Adrenal gland (tissue), 12 donors: ENCODE measurements around the gene SOX13. TPM values are rescaled to one million over a fixed set of nuclear protein-coding genes. Genes with fewer than 3 reads are reported as not detected.
"Not testable (repeated sequence)": the region's sequence is repeated elsewhere in the genome, so short reads cannot be mapped to it uniquely, and the experiment has no call there.

Experiments used
- DNase-seq, 7 donors: peaks; one replicate each; pipeline ENCODE4 v3.0.0-alpha.2; 2019 to 2020
- H3K27ac ChIP-seq, 5 donors: fragments of 200-600 bp; sonication (generic) in 4 of 5; 1 replicate in 3 of 5; 2 replicates in 2 of 5; pipeline versions ENCODE4 v1.5.1 to v1.8.0; 2016 to 2020; ENCODE audit warnings: mild to moderate bottlenecking in 1 of 5
- H3K27me3 ChIP-seq: fragments of 200-600 bp; 2 replicates; pipeline ENCODE4 v1.8.0; 2021
- H3K36me3 ChIP-seq, 2 donors: fragments of 200-600 bp; replicated peaks in 1 of 2; 1 replicate in 1 of 2; 2 replicates in 1 of 2; pipeline versions ENCODE4 v1.5.1 to v1.8.0; 2018 to 2022
- H3K4me1 ChIP-seq, 2 donors: fragments of 200-600 bp; replicated peaks in 1 of 2; 1 replicate in 1 of 2; 2 replicates in 1 of 2; pipeline versions ENCODE4 v1.5.1 to v1.8.0; 2018 to 2021
- H3K4me3 ChIP-seq, 4 donors: fragments of 200-600 bp; sonication (generic) in 3 of 4; one replicate each; pipeline ENCODE4 v1.5.1; 2016 to 2018
- H3K9me3 ChIP-seq, 3 donors: fragments of 200-600 bp; sonication (generic) in 1 of 3; replicated peaks in 1 of 3; 1 replicate in 2 of 3; 2 replicates in 1 of 3; pipeline versions ENCODE4 v1.5.1 to v1.8.0; 2016 to 2021
- POLR2A ChIP-seq, 2 donors: fragments of 450-650 bp; IDR thresholded peaks; one replicate each; pipeline ENCODE4 v1.6.1; 2017; ENCODE audit warnings: antibody characterized with exemption in 2 of 2, mild to moderate bottlenecking in 2 of 2, moderate library complexity in 1 of 2
- WGBS, 4 donors: extraction: QIAGEN DNeasy Blood & Tissue Kit in 2 of 4; methylation state at CpG; one replicate each; pipeline versions ENCODE4 v1.1.5 to v1.1.7; 2013 to 2017; 5-methylcytosine and 5-hydroxymethylcytosine counted together
- intact Hi-C, 2 donors: fragments of 100-400 bp; cut with DNase I; formaldehyde crosslinking; loops; one replicate each; pipeline versions ENCODE4 v1.14.1 to v1.15.0; 2022 to 2023
- polyA plus RNA-seq, 3 donors: library from polyadenylated mRNA; stranded (reverse); fragments of 200-250 nt in 2 of 3; fragments of 350-450 nt in 1 of 3; fragmentation: Illumina TruSeq in 1 of 3; extraction: RNeasy Lipid Tissue Mini Kit (QIAGEN cat#74804) in 1 of 3; gene quantifications; one replicate each; pipeline ENCODE4 v1.2.3, GENCODE V29; 2013 to 2014
- total RNA-seq, 9 donors: library from RNA; depleted of rRNA in 4 of 9; stranded (reverse); fragments of >200 nt in 4 of 9; fragments of 120-200 nt in 1 of 9; fragmentation: NEBNext Ultra II Directional in 1 of 9; extraction: Animal tissue kit (Norgen Biotek cat#: 25700) in 1 of 9; gene quantifications; one replicate each; pipeline versions ENCODE4 v1.1.0 to v1.2.4, GENCODE V29; 2013 to 2023
- TF ChIP-seq, protein P1 (sequence below), 6 experiments: fragments of 450-650 bp in 4 of 6; fragments of 200-600 bp in 2 of 6; sonication (generic) in 1 of 6; IDR thresholded peaks; 1 replicate in 5 of 6; 2 replicates in 1 of 6; pipeline versions ENCODE4 v1.5.1 to v1.8.0; 2016 to 2021; ENCODE audit warnings: antibody characterized with exemption in 6 of 6, mild to moderate bottlenecking in 2 of 6, moderate library complexity in 1 of 6
- donor health status: healthy with polysubstance abuse.
- donor health status: Bipolar disorder and iron deficiency.
- donor health status: DM: yes; HTN: yes; CAD: no.
- donor health status: DM: no; HTN: no; CAD: no.
- donor health status: DM: no; HTN: no; CAD: no.
- donor health status: DM: yes; HTN: yes; CAD: no.

The SOX13 gene
- total and polyA plus RNA-seq, 12 donors, result 4.2 to 44.5 (median 25.6) TPM

DNA sequence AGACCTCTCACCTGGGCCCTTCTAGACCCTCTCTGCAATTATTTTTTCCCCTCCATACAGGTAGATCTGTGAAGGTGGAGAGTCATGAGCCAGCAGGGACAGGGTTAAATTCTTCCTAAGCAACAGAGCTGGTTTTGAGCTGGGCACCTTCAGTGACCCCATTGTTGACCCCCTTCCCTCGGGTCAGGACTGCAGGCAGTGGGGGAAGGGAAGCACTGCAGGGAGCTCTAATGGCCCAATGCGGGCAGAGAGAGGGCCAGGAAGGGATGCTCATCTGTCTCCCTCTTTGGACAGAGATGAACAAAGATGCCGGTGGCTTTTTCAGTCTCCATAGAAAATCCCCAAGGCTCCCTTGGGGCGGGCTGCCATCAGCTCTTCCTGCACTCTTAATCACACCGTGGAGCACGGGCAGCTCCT lies 21.4 kb downstream of the SOX13 start:
- Histone ChIP-seq H3K4me1 (peaks cover 2 to 52% of the 10 kb centered on the region in 2 donors), H3K27ac (peak overlapping the region in 2 of 5 donors; percentile 8 to 24), H3K9me3 (no peaks in the 10 kb centered on the region), H3K27me3 (no peaks in the 10 kb centered on the region), H3K4me3 (no peak overlapping the region), H3K36me3 (no peaks in the 10 kb centered on the region)
- no peak for DNase-seq
- WGBS, 4 donors, result 43 to 58% (median 52%) methylated on average over 5 to 6 of the region's 6 CpGs
- intact Hi-C loops, result no loop called here
- TF ChIP-seq, protein P1, sequence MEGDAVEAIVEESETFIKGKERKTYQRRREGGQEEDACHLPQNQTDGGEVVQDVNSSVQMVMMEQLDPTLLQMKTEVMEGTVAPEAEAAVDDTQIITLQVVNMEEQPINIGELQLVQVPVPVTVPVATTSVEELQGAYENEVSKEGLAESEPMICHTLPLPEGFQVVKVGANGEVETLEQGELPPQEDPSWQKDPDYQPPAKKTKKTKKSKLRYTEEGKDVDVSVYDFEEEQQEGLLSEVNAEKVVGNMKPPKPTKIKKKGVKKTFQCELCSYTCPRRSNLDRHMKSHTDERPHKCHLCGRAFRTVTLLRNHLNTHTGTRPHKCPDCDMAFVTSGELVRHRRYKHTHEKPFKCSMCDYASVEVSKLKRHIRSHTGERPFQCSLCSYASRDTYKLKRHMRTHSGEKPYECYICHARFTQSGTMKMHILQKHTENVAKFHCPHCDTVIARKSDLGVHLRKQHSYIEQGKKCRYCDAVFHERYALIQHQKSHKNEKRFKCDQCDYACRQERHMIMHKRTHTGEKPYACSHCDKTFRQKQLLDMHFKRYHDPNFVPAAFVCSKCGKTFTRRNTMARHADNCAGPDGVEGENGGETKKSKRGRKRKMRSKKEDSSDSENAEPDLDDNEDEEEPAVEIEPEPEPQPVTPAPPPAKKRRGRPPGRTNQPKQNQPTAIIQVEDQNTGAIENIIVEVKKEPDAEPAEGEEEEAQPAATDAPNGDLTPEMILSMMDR (IDR thresholded peaks at IDR 0.05), result no peak

DNA sequence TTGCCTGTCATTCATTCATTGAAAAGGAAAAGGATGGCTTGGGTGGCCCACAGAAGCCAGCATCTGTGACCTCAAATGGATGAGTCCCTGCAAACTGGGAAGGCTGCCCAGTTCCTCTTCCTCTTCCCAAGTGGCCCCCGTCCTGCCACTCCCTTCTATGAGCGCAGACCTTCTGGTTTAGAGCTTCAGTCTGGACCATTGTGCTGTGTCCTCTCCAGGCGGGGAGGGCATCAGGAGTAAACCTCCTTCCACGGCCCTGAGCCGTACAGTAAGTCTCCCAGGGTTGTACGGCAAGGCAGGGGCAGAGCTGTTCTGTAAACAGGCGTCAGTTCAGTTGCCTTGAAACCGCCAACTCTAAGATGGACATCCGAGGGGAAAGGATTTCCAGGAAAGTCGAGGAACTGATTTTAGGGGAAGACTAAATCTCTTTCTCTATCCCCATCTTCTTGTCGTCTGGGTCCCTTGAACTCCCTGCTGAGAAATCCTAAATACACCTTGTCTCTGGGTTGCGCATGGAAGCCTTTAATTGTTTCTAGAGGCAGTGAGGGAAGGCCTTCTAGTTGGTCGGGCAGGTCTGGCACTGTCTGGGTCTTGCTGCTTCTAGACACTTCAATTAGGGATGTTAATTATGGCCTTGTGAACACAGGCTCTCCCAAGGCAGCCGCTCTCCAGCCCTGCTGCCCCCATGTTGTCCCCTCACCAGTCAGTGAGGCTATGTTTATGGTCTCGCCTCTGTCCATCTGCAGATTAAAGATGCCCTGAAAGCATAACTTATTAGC lies 22.1 kb downstream of the SOX13 start:
- H3K27ac ChIP-seq, result peak overlapping the region in 2 of 5 donors; percentile 9 to 24
- no peaks in the 10 kb centered on the region for H3K27me3 ChIP-seq
- H3K4me3 ChIP-seq, result no peak overlapping the region
- no peaks in the 10 kb centered on the region for H3K9me3 ChIP-seq
- H3K36me3 ChIP-seq, result no peaks in the 10 kb centered on the region
- TF ChIP-seq, protein P1 (IDR thresholded peaks at IDR 0.05), result no peak
- no peak for TF ChIP-seq POLR2A (IDR thresholded peaks at IDR 0.05)
- WGBS, 4 donors, result 75 to 87% (median 80%) methylated on average over 11 to 15 of the region's 15 CpGs
- peak in 4 of 7 donors; percentile 46 to 73 (median 58) for DNase-seq
- H3K4me1 ChIP-seq, result peaks cover 0 to 46% of the 10 kb centered on the region in 2 donors
- intact Hi-C loops, result no loop called here

DNA sequence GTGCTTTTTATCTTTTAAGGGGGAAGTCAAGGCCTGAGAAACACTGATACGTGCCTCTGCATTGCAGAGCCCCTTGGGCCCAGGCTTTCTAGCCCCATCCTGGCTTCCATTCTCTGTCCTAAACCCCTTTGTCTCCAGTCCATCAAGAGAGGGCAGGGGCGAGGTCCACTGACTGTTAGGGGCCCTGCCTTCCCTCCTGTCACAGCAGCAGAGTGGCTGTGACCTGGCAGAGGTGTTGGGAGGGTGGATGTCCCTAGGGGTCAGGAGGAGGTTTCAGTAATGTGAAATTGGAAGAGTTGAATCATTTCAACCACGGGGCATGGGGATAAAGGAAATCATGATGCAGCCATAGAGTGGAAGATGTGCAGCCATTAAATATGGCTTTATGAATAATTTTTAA lies 24.0 kb downstream of the SOX13 start:
- Histone ChIP-seq H3K9me3 (no peaks in the 10 kb centered on the region), H3K4me3 (no peak overlapping the region), H3K27ac (no peak overlapping the region), H3K27me3 (no peaks in the 10 kb centered on the region), H3K4me1 (peaks cover 0 to 50% of the 10 kb centered on the region in 2 donors), H3K36me3 (no peaks in the 10 kb centered on the region)
- TF ChIP-seq, protein P1 (IDR thresholded peaks at IDR 0.05), result no peak
- no peak for TF ChIP-seq POLR2A (IDR thresholded peaks at IDR 0.05)
- intact Hi-C loops, result no loop called here
- 67 to 80% (median 73%) methylated on average over 3 of the region's 3 CpGs for WGBS, 4 donors
- DNase-seq, result no peak

DNA sequence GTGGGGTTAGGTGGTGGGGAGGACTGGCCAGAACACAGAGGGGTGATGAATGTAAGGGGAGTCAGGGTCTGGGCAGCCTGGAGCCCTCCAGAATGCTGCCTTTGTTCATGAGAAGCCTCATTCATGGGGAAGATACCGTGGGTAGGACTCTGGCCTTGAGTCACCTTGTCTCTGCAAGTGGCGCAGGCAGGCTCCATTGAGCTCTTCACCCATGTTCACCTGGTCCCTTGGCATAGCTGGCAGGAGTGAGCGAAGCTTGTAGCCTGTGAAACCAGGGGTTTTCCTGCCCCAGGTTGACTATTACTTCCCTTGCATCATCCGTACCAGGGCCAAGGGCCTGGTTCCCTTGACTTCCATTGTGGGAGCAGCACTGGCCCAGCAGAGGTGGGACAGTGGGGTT lies 25.8 kb downstream of the SOX13 start:
- peaks cover 14 to 48% of the 10 kb centered on the region in 2 donors for H3K4me1 ChIP-seq
- intact Hi-C loops, result no loop called here
- DNase-seq, result no peak
- H3K36me3 ChIP-seq, result no peaks in the 10 kb centered on the region
- H3K27ac ChIP-seq, result peak overlapping the region in 1 of 5 donors; percentile 25
- 78 to 93% (median 90%) methylated on average over 1 to 4 of the region's 4 CpGs for WGBS, 4 donors
- no peaks in the 10 kb centered on the region for H3K9me3 ChIP-seq
- H3K27me3 ChIP-seq, result no peaks in the 10 kb centered on the region
- TF ChIP-seq, protein P1 (IDR thresholded peaks at IDR 0.05), result no peak
- TF ChIP-seq POLR2A (IDR thresholded peaks at IDR 0.05), result no peak
- H3K4me3 ChIP-seq, result no peak overlapping the region

DNA sequence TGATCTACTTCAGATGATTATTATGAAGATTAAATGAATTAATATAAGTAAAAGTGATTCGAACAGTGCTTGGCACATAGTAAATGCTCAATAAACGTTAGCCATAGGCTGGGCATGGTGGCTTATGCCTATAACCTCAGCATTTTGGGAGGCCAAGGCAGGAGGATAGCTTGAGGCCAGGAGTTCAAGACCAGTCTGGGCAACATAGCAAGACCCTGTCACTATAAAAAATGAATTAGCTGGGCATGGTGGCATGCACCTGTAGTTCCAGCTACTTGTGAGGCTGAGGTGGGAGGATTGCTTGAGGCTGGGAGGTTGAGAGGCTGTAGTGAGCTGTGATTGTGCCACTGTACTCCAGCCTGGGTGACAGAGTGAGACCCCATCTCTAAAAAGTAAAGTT lies 26.8 kb downstream of the SOX13 start:
- H3K27ac ChIP-seq, result peak overlapping the region in 1 of 5 donors; percentile 41
- H3K36me3 ChIP-seq, intact Hi-C loops, H3K4me3 ChIP-seq, H3K27me3 ChIP-seq, H3K9me3 ChIP-seq, DNase-seq: not testable (repeated sequence)
- H3K4me1 ChIP-seq, result peaks cover 25 to 48% of the 10 kb centered on the region in 2 donors
- WGBS, 4 donors, result 73 to 75% (median 73%) methylated on average over 2 of the region's 2 CpGs
